C4-2B (cell line): ENCODE results near the gene PPP1R13L.
A peak's percentile ranks its signal among the peaks of the same experiment; 100 is the strongest.
"Not testable (repeated sequence)": the region's sequence is repeated elsewhere in the genome, so short reads cannot be mapped to it uniquely, and the experiment has no call there.

Experiments used
- H3K27ac ChIP-seq: fragments of 450-650 bp; 2 replicates; pipeline ENCODE4 v1.5.1; 2017
- ZFX ChIP-seq: fragments of 450-650 bp; IDR thresholded peaks from 2 replicates; pipeline ENCODE4 v1.6.1; 2017
- TF ChIP-seq, protein P1 (sequence below): fragments of 450-650 bp; conservative IDR thresholded peaks from 2 replicates; pipeline ENCODE4 v1.5.1; 2017; ENCODE audit warnings: mild to moderate bottlenecking

PPP1R13L gene

GRCh38 chr19:45409557-45409920 lies 4.7 kb upstream of the PPP1R13L start:
- H3K27ac ChIP-seq, result no peak overlapping the region
- TF ChIP-seq, protein P1, sequence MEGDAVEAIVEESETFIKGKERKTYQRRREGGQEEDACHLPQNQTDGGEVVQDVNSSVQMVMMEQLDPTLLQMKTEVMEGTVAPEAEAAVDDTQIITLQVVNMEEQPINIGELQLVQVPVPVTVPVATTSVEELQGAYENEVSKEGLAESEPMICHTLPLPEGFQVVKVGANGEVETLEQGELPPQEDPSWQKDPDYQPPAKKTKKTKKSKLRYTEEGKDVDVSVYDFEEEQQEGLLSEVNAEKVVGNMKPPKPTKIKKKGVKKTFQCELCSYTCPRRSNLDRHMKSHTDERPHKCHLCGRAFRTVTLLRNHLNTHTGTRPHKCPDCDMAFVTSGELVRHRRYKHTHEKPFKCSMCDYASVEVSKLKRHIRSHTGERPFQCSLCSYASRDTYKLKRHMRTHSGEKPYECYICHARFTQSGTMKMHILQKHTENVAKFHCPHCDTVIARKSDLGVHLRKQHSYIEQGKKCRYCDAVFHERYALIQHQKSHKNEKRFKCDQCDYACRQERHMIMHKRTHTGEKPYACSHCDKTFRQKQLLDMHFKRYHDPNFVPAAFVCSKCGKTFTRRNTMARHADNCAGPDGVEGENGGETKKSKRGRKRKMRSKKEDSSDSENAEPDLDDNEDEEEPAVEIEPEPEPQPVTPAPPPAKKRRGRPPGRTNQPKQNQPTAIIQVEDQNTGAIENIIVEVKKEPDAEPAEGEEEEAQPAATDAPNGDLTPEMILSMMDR, result no peak
- no peak for TF ChIP-seq ZFX

GRCh38 chr19:45408830-45409556 lies 4.1 kb upstream of the PPP1R13L start:
- TF ChIP-seq, protein P1, result no peak
- TF ChIP-seq ZFX, result no peak
- no peak overlapping the region for H3K27ac ChIP-seq

DNA sequence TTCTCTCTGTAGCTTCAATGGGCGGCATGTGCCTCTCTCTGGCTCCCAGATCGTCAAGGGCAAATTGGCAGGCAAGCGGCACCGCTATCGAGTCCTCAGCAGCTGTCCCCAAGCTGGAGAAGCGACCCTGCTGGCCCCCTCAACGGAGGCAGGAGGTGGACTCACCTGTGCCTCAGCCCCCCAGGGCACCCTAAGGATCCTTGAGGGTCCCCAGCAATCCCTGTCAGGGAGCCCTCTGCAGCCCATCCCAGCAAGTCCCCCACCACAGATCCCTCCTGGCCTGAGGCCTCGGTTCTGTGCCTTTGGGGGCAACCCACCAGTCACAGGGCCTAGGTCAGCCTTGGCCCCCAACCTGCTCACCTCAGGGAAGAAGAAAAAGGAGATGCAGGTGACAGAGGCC lies 3.3 kb upstream of the PPP1R13L start:
- TF ChIP-seq, protein P1, result no peak
- no peak for TF ChIP-seq ZFX
- H3K27ac ChIP-seq, result no peak overlapping the region

DNA sequence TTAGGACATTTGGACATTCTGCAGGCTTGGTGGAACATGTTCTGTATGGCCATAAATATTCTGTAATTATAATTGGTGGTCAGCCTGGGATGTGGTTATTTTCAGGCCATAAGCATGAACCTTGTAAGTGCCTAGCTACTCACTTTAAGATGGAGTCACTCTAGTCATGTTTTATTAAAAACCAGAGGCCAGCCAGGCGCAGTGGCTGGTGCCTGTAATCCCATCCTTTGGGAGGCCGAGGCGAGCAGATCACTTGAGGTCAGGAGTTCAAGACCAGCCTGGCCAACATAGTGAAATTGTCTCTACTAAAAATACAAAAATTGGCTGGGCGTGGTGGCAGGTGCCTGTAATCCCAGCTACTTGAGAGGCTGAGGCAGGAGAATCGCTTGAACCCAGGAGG lies 2.7 kb upstream of the PPP1R13L start:
- H3K27ac ChIP-seq, result not testable (repeated sequence)

- peak overlapping the region; percentile 87 for H3K27ac ChIP-seq
- no peak for TF ChIP-seq ZFX
- TF ChIP-seq, protein P1, result no peak
Observed at GRCh38 chr19:45407091-45407375, 2.2 kb upstream of the PPP1R13L start.

- no peak for TF ChIP-seq ZFX
- TF ChIP-seq, protein P1, result no peak
- H3K27ac ChIP-seq, result peak within 1 kb of the TSS; percentile 87
Observed at GRCh38 chr19:45406226-45407090, 1.6 kb upstream of the PPP1R13L start, which contains the start of gene POLR1G. TSS of gene POLR1G (plus strand) at chr19:45406644. CDS start at chr19:45406697, 53 bp downstream.

GRCh38 chr19:45405435-45406225 lies 761 bp upstream of the PPP1R13L start:
- H3K27ac ChIP-seq, result peak overlapping the region; percentile 87
- no peak for TF ChIP-seq ZFX
- TF ChIP-seq, protein P1, result no peak
